Keratinocyte (primary cell): Measurements from ENCODE around the gene SPX. TPM values are rescaled to one million over a fixed set of nuclear protein-coding genes. Genes with fewer than 3 reads are reported as not detected.

Experiments
- DNase-seq: peaks from one replicate; pipeline ENCODE4 v3.0.0-alpha.2; 2011; ENCODE audit warnings: low read depth, missing footprints, low spot score
- FAIRE-seq: peaks from 2 replicates; lab custom pipeline; 2011; peaks lifted over from hg19 to GRCh38; lab: Jason Lieb, UNC
- H2AFZ ChIP-seq: 2 replicates; pipeline ENCODE4 v1.6.0; 2012; ENCODE audit warnings: low read length, control low read depth, inconsistent platforms; ENCODE audit not compliant: control insufficient read depth
- H3K27ac ChIP-seq: 2 replicates; pipeline ENCODE4 v1.5.1; 2011; ENCODE audit warnings: low read length; ENCODE audit not compliant: control insufficient read depth, insufficient read depth
- H3K27me3 ChIP-seq: 3 replicates; pipeline ENCODE4 v1.6.0; 2011; ENCODE audit warnings: low read length; ENCODE audit not compliant: control insufficient read depth, insufficient read depth; ENCODE audit errors: extremely low read depth
- H3K36me3 ChIP-seq, 2 experiments: 2 replicates in 1 of 2; 3 replicates in 1 of 2; pipeline ENCODE4 v1.5.1; 2011; ENCODE audit warnings: low read length in 2 of 2, mild to moderate bottlenecking in 1 of 2; ENCODE audit not compliant: control insufficient read depth in 2 of 2, insufficient read depth in 2 of 2; ENCODE audit errors: extremely low read depth in 1 of 2
- H3K4me1 ChIP-seq: 3 replicates; pipeline ENCODE4 v1.5.1; 2011; ENCODE audit warnings: low read length; ENCODE audit not compliant: control insufficient read depth, insufficient read depth; ENCODE audit errors: extremely low read depth
- H3K4me2 ChIP-seq: 3 replicates; pipeline ENCODE4 v1.6.0; 2011; ENCODE audit warnings: low read depth, low read length; ENCODE audit not compliant: control insufficient read depth, insufficient read depth; ENCODE audit errors: extremely low read depth
- H3K4me3 ChIP-seq, 3 experiments: fragments of 200-600 bp in 1 of 3; sonication (generic) in 1 of 3; 2 replicates in 2 of 3; 3 replicates in 1 of 3; pipeline ENCODE4 v1.5.1; 2011 to 2016; ENCODE audit warnings: low read length in 3 of 3, mild to moderate bottlenecking in 3 of 3, control low read depth in 2 of 3, inconsistent platforms in 1 of 3, low read depth in 1 of 3, mixed read lengths in 1 of 3, mixed run types in 1 of 3, moderate library complexity in 1 of 3; ENCODE audit not compliant: control insufficient read depth in 2 of 3, insufficient read depth in 2 of 3; ENCODE audit errors: extremely low read depth in 1 of 3
- H3K79me2 ChIP-seq: 2 replicates; pipeline ENCODE4 v1.6.0; 2012; ENCODE audit warnings: low read length; ENCODE audit not compliant: control insufficient read depth, insufficient read depth
- H3K9ac ChIP-seq: 3 replicates; pipeline ENCODE4 v1.6.0; 2011; ENCODE audit warnings: low read length; ENCODE audit not compliant: control insufficient read depth, insufficient read depth; ENCODE audit errors: extremely low read depth
- H3K9me1 ChIP-seq: 3 replicates; pipeline ENCODE4 v1.6.0; 2011; ENCODE audit warnings: low read length; ENCODE audit not compliant: control insufficient read depth, insufficient read depth; ENCODE audit errors: extremely low read depth
- H3K9me3 ChIP-seq: 2 replicates; pipeline ENCODE4 v1.5.1; 2012; ENCODE audit warnings: low read depth, low read length; ENCODE audit not compliant: control insufficient read depth
- H4K20me1 ChIP-seq: 3 replicates; pipeline ENCODE4 v1.6.0; 2011; ENCODE audit warnings: low read length; ENCODE audit not compliant: control insufficient read depth, insufficient read depth; ENCODE audit errors: extremely low read depth
- EZH2 ChIP-seq: IDR thresholded peaks from one replicate; pipeline ENCODE4 v1.6.1; 2012; ENCODE audit warnings: inconsistent platforms, mild to moderate bottlenecking, low read length, moderate library complexity
- dilution Hi-C: fragments of 300-500 bp; cut with MboI; formaldehyde crosslinking; loops from one replicate; pipeline ENCODE4 v1.7.0; 2020; ENCODE audit warnings: low sequenced_read_pairs; ENCODE audit not compliant: extremely low pct_ligation_motif_present
- polyA plus RNA-seq, 5 experiments: library from polyadenylated mRNA; depleted of rRNA in 3 of 5; stranded (reverse) in 3 of 5; stranded (forward) in 1 of 5; unstranded in 1 of 5; fragments of >200 nt; gene quantifications; 1 replicate in 1 of 5; 2 replicates in 3 of 5; 3 replicates in 1 of 5; pipeline versions ENCODE4 v1.2.1 to v1.2.3, GENCODE V29; 2011 to 2012; ENCODE audit warnings: missing spikeins in 2 of 5, low read depth in 1 of 5, low replicate concordance in 1 of 5
- TF ChIP-seq, protein P1 (sequence below), 3 experiments: IDR thresholded peaks in 1 of 3; conservative IDR thresholded peaks in 1 of 3; optimal IDR thresholded peaks in 1 of 3; 2 replicates in 2 of 3; 3 replicates in 1 of 3; pipeline versions ENCODE3 to v1.5.1; 2011; ENCODE audit warnings: low read length in 3 of 3, mild to moderate bottlenecking in 3 of 3, moderate library complexity in 2 of 3, control low read depth in 1 of 3, inconsistent platforms in 1 of 3; ENCODE audit not compliant: insufficient read depth in 2 of 3; ENCODE audit errors: extremely low read depth in 1 of 3

Gene SPX
- polyA plus RNA-seq, 1 donor (not counting 4 experiments of a cell fraction or from before 2014, with no cell fraction given) = 0.12 TPM

DNA sequence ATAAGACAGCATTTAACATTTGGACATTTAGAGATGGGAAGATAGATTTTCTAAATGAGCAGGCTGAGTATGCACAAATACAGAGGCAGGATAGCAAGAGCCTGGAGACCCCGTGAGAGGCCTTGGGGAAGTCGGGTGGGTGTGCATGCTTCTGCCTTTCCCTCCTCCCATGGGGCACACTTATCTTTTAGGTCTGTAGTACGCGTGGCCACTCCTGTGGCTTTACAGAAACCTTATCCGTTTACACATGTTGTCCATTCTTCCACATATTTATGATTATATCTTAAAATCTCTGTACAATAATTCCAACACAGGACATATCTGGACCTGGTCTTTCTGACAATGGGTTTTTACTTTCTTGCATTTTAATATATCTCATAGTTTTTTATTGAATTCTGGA lies 45.0 kb downstream of the SPX start:
- FAIRE-seq = no peak
- Histone ChIP-seq H3K4me1 (no peaks in the 10 kb centered on the region), H3K27me3 (no peaks in the 10 kb centered on the region), H4K20me1 (no peaks in the 10 kb centered on the region), H3K36me3 (no peaks in the 10 kb centered on the region), H2AFZ (no peak overlapping the region), H3K4me2 (no peak overlapping the region), H3K79me2 (no peaks in the 10 kb centered on the region), H3K9ac (no peak overlapping the region), H3K9me3 (no peaks in the 10 kb centered on the region), H3K9me1 (no peaks in the 10 kb centered on the region), H3K27ac (no peak overlapping the region), H3K4me3 (no peak overlapping the region)
- DNase-seq = no peak
- dilution Hi-C loops = no loop called here
- no peak for TF ChIP-seq EZH2
- TF ChIP-seq, protein P1, sequence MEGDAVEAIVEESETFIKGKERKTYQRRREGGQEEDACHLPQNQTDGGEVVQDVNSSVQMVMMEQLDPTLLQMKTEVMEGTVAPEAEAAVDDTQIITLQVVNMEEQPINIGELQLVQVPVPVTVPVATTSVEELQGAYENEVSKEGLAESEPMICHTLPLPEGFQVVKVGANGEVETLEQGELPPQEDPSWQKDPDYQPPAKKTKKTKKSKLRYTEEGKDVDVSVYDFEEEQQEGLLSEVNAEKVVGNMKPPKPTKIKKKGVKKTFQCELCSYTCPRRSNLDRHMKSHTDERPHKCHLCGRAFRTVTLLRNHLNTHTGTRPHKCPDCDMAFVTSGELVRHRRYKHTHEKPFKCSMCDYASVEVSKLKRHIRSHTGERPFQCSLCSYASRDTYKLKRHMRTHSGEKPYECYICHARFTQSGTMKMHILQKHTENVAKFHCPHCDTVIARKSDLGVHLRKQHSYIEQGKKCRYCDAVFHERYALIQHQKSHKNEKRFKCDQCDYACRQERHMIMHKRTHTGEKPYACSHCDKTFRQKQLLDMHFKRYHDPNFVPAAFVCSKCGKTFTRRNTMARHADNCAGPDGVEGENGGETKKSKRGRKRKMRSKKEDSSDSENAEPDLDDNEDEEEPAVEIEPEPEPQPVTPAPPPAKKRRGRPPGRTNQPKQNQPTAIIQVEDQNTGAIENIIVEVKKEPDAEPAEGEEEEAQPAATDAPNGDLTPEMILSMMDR (optimal IDR thresholded peaks at IDR 0.05 in 1 of 3, IDR thresholded peaks at IDR 0.05 in 1 of 3, conservative IDR thresholded peaks at IDR 0.05 in 1 of 3; ENCODE audit: extremely low read depth in 1 of 3, insufficient read depth in 2 of 3, low read length in 3 of 3) = no peak

DNA sequence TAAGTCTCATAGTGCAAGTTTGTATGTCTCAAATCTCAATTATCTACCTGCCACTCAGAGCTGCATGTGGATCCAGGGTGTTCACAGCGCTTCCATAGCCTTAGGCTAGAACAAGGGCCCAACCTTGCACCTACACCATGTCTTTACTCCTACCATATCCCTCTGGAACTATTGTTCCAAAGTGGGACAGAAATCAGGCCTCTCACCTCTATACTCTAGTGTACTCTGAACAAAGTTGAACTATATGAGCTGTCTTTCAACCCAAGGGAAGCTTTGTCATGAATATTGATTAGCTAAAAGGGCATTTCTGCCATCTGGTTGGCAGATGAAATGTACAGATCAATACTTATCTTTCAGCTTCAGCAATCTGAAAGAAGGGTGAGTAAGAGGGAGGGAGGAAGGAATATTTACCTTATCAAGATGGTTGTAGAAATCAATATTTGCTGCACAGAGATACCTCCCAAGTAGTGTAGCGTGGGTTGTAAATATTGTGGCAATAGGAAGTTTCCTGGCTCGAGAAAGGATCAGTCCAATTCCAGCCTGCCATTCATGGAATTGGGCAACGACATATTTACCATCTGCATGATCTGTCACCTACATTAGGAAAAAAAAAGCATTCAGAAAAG lies 47.8 kb downstream of the SPX start:
- TF ChIP-seq, protein P1 (optimal IDR thresholded peaks at IDR 0.05 in 1 of 3, IDR thresholded peaks at IDR 0.05 in 1 of 3, conservative IDR thresholded peaks at IDR 0.05 in 1 of 3; ENCODE audit: extremely low read depth in 1 of 3, insufficient read depth in 2 of 3, low read length in 3 of 3) = no peak
- TF ChIP-seq EZH2 = no peak
- dilution Hi-C loops = no loop called here
- H3K4me1 ChIP-seq = no peaks in the 10 kb centered on the region
- no peak overlapping the region for H3K4me3 ChIP-seq
- no peak overlapping the region for H3K4me2 ChIP-seq
- H2AFZ ChIP-seq = no peak overlapping the region
- no peak overlapping the region for H3K27ac ChIP-seq
- H3K9ac ChIP-seq = no peak overlapping the region
- no peak for FAIRE-seq
- no peaks in the 10 kb centered on the region for H3K79me2 ChIP-seq
- no peaks in the 10 kb centered on the region for H3K9me3 ChIP-seq
- H4K20me1 ChIP-seq = no peaks in the 10 kb centered on the region
- H3K36me3 ChIP-seq = no peaks in the 10 kb centered on the region
- DNase-seq = no peak
- no peaks in the 10 kb centered on the region for H3K9me1 ChIP-seq
- no peaks in the 10 kb centered on the region for H3K27me3 ChIP-seq
